ENCODE measurements around the gene ADARB2.

GRCh38 chr10:1709161-1709560 is 28.2 kb downstream of the ADARB2 start:
- TF ChIP-seq, protein P1, sequence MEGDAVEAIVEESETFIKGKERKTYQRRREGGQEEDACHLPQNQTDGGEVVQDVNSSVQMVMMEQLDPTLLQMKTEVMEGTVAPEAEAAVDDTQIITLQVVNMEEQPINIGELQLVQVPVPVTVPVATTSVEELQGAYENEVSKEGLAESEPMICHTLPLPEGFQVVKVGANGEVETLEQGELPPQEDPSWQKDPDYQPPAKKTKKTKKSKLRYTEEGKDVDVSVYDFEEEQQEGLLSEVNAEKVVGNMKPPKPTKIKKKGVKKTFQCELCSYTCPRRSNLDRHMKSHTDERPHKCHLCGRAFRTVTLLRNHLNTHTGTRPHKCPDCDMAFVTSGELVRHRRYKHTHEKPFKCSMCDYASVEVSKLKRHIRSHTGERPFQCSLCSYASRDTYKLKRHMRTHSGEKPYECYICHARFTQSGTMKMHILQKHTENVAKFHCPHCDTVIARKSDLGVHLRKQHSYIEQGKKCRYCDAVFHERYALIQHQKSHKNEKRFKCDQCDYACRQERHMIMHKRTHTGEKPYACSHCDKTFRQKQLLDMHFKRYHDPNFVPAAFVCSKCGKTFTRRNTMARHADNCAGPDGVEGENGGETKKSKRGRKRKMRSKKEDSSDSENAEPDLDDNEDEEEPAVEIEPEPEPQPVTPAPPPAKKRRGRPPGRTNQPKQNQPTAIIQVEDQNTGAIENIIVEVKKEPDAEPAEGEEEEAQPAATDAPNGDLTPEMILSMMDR (IDR thresholded peaks at IDR 0.05) = no peak
- TF ChIP-seq POLR2A (IDR thresholded peaks at IDR 0.05) = no peak

Data from testis (tissue), 2 donors.